Fibroblast of pulmonary artery (primary cell): ENCODE results near the gene ALOX12B.
"Not testable (repeated sequence)": the region's sequence is repeated elsewhere in the genome, so short reads cannot be mapped to it uniquely, and the experiment has no call there.

Source experiments
- DNase-seq: peaks from one replicate; pipeline ENCODE4 v3.0.0-alpha.2; 2010; ENCODE audit warnings: low read depth
- H3K4me3 ChIP-seq: replicated peaks from 2 replicates; pipeline ENCODE4 v1.5.1; 2011; ENCODE audit warnings: low read depth, mild to moderate bottlenecking, control low read depth, low read length, moderate library complexity
- TF ChIP-seq, protein P1 (sequence below): IDR thresholded peaks from 2 replicates; pipeline ENCODE4 v1.5.1; 2011; ENCODE audit warnings: mild to moderate bottlenecking, control low read depth, low read length, inconsistent platforms; ENCODE audit errors: missing control alignments

ALOX12B gene

GRCh38 chr17:8063761-8064534, 23.6 kb downstream of the ALOX12B start:
- no peak for DNase-seq
- no peak overlapping the region for H3K4me3 ChIP-seq
- TF ChIP-seq, protein P1, sequence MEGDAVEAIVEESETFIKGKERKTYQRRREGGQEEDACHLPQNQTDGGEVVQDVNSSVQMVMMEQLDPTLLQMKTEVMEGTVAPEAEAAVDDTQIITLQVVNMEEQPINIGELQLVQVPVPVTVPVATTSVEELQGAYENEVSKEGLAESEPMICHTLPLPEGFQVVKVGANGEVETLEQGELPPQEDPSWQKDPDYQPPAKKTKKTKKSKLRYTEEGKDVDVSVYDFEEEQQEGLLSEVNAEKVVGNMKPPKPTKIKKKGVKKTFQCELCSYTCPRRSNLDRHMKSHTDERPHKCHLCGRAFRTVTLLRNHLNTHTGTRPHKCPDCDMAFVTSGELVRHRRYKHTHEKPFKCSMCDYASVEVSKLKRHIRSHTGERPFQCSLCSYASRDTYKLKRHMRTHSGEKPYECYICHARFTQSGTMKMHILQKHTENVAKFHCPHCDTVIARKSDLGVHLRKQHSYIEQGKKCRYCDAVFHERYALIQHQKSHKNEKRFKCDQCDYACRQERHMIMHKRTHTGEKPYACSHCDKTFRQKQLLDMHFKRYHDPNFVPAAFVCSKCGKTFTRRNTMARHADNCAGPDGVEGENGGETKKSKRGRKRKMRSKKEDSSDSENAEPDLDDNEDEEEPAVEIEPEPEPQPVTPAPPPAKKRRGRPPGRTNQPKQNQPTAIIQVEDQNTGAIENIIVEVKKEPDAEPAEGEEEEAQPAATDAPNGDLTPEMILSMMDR = no peak

- no peak for DNase-seq
- TF ChIP-seq, protein P1 = no peak
- peak overlapping the region; percentile 39 for H3K4me3 ChIP-seq
Observed at GRCh38 chr17:8062807-8063483, 24.6 kb downstream of the ALOX12B start.

DNA sequence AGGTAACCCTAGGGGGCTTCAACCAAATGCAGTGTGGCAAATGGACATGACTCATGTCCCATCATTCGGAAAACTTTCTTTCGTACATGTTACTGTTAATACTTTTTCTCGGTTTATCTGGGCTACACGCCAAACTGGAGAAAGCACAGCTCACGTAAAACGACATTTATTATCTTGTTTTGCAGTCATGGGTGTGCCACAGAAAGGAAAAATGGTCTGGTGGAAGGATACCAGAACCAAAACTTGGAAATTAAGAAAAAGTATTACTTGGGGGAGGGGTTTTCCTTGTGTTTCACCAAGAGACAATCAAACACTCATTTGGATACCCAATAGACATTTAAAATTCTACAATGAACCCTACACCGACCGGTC, 25.1 kb downstream of the ALOX12B start:
- TF ChIP-seq, protein P1 = no peak
- peak overlapping the region; percentile 39 for H3K4me3 ChIP-seq
- DNase-seq = peak; percentile 69

- DNase-seq, H3K4me3 ChIP-seq: not testable (repeated sequence)
Observed at GRCh38 chr17:8061851-8062250, 25.7 kb downstream of the ALOX12B start.

DNA sequence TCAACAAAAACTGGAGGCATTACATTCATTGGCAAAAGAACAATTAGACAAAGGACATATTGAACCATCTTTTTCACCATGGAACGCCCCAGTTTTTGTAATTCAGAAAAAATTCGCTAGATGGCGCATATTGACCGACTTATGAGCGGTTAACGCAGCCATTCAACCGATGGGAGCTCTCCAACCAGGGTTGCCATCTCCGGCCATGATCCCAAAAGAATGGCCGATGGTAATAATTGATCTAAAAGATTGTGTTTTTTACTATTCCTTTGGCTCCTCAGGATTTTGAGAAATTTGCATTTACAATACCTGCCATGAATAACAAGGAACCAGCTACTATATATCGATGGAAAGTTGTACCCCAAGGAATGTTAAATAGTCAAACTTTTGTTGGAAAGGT, 27.2 kb downstream of the ALOX12B start:
- DNase-seq = peak; percentile 81
- no peak overlapping the region for H3K4me3 ChIP-seq
- TF ChIP-seq, protein P1 = peak; percentile 56

DNA sequence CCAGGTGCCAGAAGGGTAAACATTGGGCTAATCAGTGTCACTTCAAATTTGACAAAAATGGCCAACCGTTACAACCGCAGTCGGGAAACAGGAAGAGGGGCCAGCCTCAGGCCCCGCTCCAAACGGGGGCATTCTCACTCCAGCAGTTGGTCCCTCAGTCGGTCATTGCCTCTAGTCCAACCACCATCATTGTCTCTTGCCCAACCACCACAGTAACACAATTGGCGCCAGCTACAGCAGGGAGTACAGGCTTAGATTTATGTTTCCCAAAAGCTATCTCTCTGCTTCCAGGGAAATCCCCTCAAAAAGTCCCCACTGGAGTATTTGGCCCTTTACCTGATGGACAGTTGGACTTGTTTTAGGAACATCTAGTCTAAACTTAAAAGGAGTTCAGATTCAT, 28.4 kb downstream of the ALOX12B start:
- no peak overlapping the region for H3K4me3 ChIP-seq
- no peak for DNase-seq
- TF ChIP-seq, protein P1 = no peak

DNA sequence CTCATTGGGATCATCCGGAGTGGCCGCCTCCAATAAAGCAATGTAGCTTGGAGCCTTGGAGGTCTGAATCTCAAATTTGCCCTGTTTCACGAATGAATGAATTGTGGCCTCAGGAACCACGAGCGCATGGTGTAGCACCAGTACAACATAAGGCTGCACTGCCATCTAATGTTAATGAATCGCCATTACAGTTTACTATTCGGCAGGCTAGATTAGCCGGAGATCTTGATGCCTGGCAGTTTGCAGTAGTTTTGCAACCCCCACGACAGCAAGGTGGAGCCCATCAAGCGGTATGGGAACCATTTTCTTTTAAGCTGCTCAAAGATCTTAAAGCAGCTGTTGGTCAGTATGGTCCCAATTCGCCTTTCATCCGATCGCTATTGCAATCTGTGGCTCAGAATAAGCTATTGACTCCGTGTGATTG, 29.8 kb downstream of the ALOX12B start:
- TF ChIP-seq, protein P1 = peak; percentile 70
- no peak overlapping the region for H3K4me3 ChIP-seq
- peak; percentile 89 for DNase-seq
